NCI-H82 treated with DMSO at 0.1 percent for 48 hours (cell line): Measurements from ENCODE around the gene TMEM236.

ENCODE experiments used
- DNase-seq: peaks from one replicate; lab custom pipeline; 2025; ENCODE audit not compliant: unreplicated experiment; lab: John Stamatoyannopoulos, UW

Gene TMEM236

GRCh38 chr10:17816199-17816598 lies 64.2 kb downstream of the TMEM236 start:
- no peak for DNase-seq

DNA sequence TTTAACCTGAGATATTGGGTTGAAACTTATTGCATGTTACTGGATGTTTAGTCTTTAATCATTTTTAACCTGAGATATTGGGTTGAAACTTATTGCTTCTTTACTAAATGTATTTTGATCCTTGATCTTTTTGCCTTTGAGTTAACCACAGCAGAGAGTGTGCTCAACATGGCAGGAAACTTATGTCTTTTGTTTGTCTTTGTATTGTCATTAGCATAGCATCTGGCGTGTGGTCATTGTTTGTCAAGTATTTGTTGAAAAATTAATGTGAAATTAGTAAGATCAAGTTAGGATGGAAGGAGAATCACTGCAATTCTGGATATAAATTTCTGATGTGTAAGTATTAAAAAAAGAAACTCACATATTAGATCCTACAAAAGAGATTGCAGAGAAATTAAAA lies 65.3 kb downstream of the TMEM236 start:
- no peak for DNase-seq

GRCh38 chr10:17817790-17818189 lies 65.8 kb downstream of the TMEM236 start:
- no peak for DNase-seq

GRCh38 chr10:17819836-17820235 lies 67.8 kb downstream of the TMEM236 start:
- DNase-seq: no peak

GRCh38 chr10:17820943-17821342 lies 68.9 kb downstream of the TMEM236 start:
- DNase-seq: no peak

GRCh38 chr10:17821893-17822292 lies 69.9 kb downstream of the TMEM236 start:
- no peak for DNase-seq

GRCh38 chr10:17831341-17831740 lies 79.3 kb downstream of the TMEM236 start:
- DNase-seq: no peak

DNA sequence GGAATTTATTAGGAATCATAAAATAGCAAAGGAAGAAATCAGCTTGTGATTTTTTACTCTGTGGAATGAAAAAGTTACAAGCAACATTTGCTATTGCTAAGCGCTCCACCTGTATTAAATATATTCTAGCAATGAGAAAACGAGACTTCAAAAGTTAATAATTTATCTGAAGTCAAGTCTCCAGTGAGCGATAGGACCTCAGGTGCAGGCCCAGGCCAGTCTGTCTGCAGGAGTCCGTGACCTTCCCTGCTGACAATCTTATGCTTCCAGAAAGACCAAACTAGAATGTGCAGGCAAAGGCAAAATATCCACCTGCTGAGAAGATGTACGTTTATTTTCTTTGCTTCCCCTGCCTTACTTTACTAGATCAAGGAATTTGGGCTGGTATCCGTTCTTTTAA lies 79.9 kb downstream of the TMEM236 start:
- no peak for DNase-seq

- DNase-seq: no peak
These were observed 81.7 kb downstream of the TMEM236 start for GRCh38 chr10:17833656-17834055.

DNA sequence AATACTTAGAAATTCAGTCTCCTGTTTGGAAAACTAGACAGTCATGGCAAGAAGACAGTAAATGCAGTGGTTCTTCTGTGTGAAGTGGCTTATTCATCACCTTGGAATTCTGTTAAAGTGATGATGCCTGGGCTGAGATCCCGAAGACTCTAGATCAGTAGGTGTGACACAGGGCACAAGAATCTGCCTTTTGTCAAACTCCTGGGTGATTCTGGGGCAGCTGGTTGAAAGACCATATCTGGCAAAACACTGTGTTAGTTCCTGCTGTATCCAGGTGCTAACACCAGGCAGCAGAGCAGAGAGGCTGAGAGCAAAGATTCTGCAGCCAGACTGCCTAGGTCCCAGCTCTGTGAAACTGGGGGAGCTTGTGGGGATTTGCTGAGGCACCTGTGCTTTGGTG lies 83.7 kb downstream of the TMEM236 start:
- no peak for DNase-seq

DNA sequence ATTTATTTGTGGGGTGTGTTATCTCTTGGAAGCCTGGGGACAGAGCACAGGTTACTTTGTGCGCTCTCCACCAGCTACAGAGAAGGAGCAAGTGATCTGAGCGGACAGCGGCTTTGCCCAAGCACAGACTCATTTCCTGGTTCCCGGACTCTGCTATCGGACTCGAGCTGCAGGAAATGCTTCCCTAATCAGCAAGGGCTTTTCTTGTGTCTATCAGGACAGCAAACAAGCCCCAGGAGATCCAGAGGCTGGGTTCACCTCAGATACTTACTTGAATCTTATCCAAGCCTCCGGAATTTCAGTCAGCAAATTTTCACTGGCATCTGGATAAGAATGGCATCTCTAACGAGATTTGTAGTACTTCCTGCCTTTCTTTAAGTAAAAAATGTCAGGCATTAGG lies 84.9 kb downstream of the TMEM236 start:
- DNase-seq: no peak

GRCh38 chr10:17838080-17838648 lies 86.2 kb downstream of the TMEM236 start:
- no peak for DNase-seq

DNA sequence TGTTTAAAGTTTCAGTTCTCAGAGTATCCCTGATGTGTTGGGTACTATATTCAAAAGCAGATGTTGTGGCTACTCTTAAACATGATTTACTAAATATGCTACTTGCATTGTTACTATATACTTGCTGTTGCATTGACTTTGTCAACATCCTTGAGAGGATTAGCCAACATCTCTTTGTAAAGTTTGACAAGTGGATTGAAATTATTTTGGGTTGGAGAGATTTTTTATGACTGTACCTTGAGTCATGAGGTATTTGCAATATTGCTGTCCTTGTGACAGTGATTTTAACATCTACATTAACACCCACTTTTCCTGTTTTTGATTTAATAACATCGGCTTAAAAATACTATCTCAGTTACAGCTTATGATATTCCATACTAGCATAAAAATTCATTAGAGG lies 89.0 kb downstream of the TMEM236 start:
- no peak for DNase-seq

GRCh38 chr10:17842641-17843040 lies 90.6 kb downstream of the TMEM236 start:
- no peak for DNase-seq

DNA sequence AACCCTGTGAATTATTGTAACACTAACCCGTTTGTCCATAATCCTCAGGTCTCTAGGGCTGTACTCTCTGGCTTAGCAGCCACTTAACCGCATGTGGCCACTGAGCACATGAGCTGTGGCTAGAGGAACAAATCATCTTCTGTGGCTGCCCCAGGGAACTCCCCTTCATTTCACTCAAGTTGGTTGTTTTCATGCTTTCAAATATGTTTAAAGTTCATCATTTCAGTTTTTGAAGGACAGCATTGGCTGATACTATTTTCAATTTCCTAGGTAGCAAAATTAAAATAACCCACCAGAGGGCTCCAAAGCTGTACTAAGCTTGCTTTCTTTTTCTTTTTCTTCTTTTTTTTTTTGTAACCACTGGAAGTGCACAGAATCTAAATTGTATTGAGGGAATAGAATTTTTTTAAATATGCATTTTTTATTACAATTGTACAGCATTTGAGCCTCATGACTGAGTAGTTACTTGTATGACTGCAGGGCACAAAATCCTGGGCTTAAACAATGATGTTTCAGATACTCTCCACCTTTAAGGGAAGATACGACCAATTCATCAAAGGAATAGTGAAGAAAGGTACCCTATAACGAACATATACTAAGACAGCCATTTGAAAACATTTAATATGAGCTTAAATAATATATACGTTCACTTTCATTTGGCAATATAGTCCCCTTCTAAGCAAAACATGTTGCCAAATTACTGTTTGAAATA lies 95.7 kb downstream of the TMEM236 start:
- DNase-seq: peak; percentile 15

DNA sequence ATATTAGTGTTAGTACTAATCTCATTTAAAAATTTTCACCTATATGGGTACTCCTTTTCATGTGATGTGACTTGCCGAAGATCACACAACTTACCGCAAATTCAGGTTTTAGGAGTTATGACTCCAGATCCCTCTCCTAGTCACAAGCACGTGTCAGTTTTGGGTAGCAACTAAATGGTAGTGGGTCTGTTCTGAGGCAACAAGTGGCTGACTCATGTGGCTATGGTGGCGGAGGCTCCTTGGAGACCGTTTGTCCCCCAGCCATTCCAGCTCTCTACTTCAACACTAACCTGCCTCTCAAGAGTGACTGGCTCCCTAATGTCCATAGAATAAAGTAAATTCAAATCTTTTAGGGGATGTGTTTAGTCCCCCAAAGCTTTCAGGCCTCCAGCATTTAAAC lies 96.6 kb downstream of the TMEM236 start:
- no peak for DNase-seq
